HCEC 1CT (cell line): Measurements from ENCODE around the gene TUBA1A.
"Not testable (repeated sequence)": the region's sequence is repeated elsewhere in the genome, so short reads cannot be mapped to it uniquely, and the experiment has no call there.

ENCODE experiments used
- DNase-seq: peaks from one replicate; pipeline ENCODE4 v3.0.0-alpha.2; 2017

TUBA1A gene

GRCh38 chr12:49144384-49144783, 44.5 kb downstream of the TUBA1A start:
- no peak for DNase-seq

GRCh38 chr12:49138999-49139398, 49.9 kb downstream of the TUBA1A start:
- DNase-seq = no peak

GRCh38 chr12:49138587-49138986, 50.3 kb downstream of the TUBA1A start:
- DNase-seq = no peak

GRCh38 chr12:49137476-49137875, 51.4 kb downstream of the TUBA1A start:
- no peak for DNase-seq

- DNase-seq = not testable (repeated sequence)
Measured at GRCh38 chr12:49136997-49137396, 51.9 kb downstream of the TUBA1A start.
